RPMI8226 (cell line): Measurements from ENCODE around the gene ADARB2.
"Not testable (repeated sequence)": the region's sequence is repeated elsewhere in the genome, so short reads cannot be mapped to it uniquely, and the experiment has no call there.

Source experiments
- DNase-seq: peaks from one replicate; pipeline ENCODE4 v3.0.0-alpha.2; 2015

ADARB2 gene

GRCh38 chr10:1327759-1328158 lies 409.6 kb downstream of the ADARB2 start:
- DNase-seq = no peak

- not testable (repeated sequence) for DNase-seq
Measured at GRCh38 chr10:1326514-1326913, 410.8 kb downstream of the ADARB2 start.

GRCh38 chr10:1324903-1325302 lies 412.4 kb downstream of the ADARB2 start:
- DNase-seq = no peak

GRCh38 chr10:1323951-1324350 lies 413.4 kb downstream of the ADARB2 start:
- DNase-seq = no peak

GRCh38 chr10:1320739-1321320 lies 416.5 kb downstream of the ADARB2 start:
- DNase-seq = no peak

- DNase-seq = no peak
Measured at GRCh38 chr10:1316809-1317143, 420.5 kb downstream of the ADARB2 start.

- DNase-seq = no peak
Measured at GRCh38 chr10:1316121-1316808, 421.1 kb downstream of the ADARB2 start.

GRCh38 chr10:1315178-1315577 lies 422.1 kb downstream of the ADARB2 start:
- no peak for DNase-seq

- DNase-seq = no peak
Measured at GRCh38 chr10:1311726-1312125, 425.6 kb downstream of the ADARB2 start.

- no peak for DNase-seq
Measured at GRCh38 chr10:1310271-1310789, 427.0 kb downstream of the ADARB2 start.

- DNase-seq = no peak
Measured at GRCh38 chr10:1309617-1310270, 427.6 kb downstream of the ADARB2 start.

GRCh38 chr10:1308962-1309616 lies 428.2 kb downstream of the ADARB2 start:
- no peak for DNase-seq

- no peak for DNase-seq
Measured at GRCh38 chr10:1308173-1308961, 429.0 kb downstream of the ADARB2 start.

- DNase-seq = no peak
Measured at GRCh38 chr10:1301143-1301542, 436.2 kb downstream of the ADARB2 start.

GRCh38 chr10:1300218-1300617 lies 437.1 kb downstream of the ADARB2 start:
- DNase-seq = no peak

- DNase-seq = no peak
Measured at GRCh38 chr10:1299041-1299726, 438.1 kb downstream of the ADARB2 start.

GRCh38 chr10:1297566-1298301 lies 439.6 kb downstream of the ADARB2 start:
- DNase-seq = no peak

- DNase-seq = no peak
Measured at GRCh38 chr10:1295756-1296480, 441.4 kb downstream of the ADARB2 start.

GRCh38 chr10:1294748-1295147 lies 442.6 kb downstream of the ADARB2 start:
- DNase-seq = no peak

- DNase-seq = no peak
Measured at GRCh38 chr10:1293636-1294435, 443.5 kb downstream of the ADARB2 start.
